Right ventricle myocardium superior (tissue), 1 donor: ENCODE data around the gene MAG. TPM values are rescaled to one million over a fixed set of nuclear protein-coding genes. Genes with fewer than 3 reads are reported as not detected.

Experiments
- ATAC-seq: fragments of 200-7000 bp; cut with Tn5 transposase; one replicate; pipeline ENCODE4 v1.9.1; 2020; ENCODE audit warnings: mild to moderate bottlenecking; ENCODE audit not compliant: poor library complexity
- DNase-seq: peaks from one replicate; pipeline ENCODE4 v3.0.0-alpha.2; 2020
- intact Hi-C: fragments of 100-400 bp; cut with DNase I; formaldehyde crosslinking; loops from one replicate; pipeline ENCODE4 v1.11.2; 2022
- total RNA-seq: library from RNA; stranded (reverse); fragmentation: NEBNext Ultra II Directional; extraction: Animal tissue kit (Norgen Biotek cat#: 25700); gene quantifications from one replicate; pipeline ENCODE4 v1.2.1, GENCODE V29; 2021
- donor health status: DM: no; HTN: yes; CAD: no; lungs with severe emphysema.

MAG gene
- total RNA-seq, 1 donor from 2014 or later = not detected

- ATAC-seq (no peak), DNase-seq (peak; percentile 42)
- intact Hi-C loops = no loop called here
Observed at GRCh38 chr19:35309481-35310279, 17.7 kb downstream of the MAG start.

GRCh38 chr19:35310331-35310730, 18.4 kb downstream of the MAG start:
- peak; percentile 13 for DNase-seq
- intact Hi-C loops = no loop called here

GRCh38 chr19:35310811-35311465, 19.0 kb downstream of the MAG start:
- ATAC-seq (no peak), DNase-seq (peak; percentile 6)
- intact Hi-C loops = no loop called here

More at GRCh38 chr19:35310331-35310730, 18.4 kb downstream of the MAG start:
- no peak for ATAC-seq

GRCh38 chr19:35311901-35312665, 20.1 kb downstream of the MAG start:
- intact Hi-C loops = no loop called here
- ATAC-seq = no peak
- DNase-seq = peak; percentile 14

- DNase-seq (no peak), ATAC-seq (no peak)
- intact Hi-C loops = no loop called here
Observed at GRCh38 chr19:35313587-35313986, 21.6 kb downstream of the MAG start.

GRCh38 chr19:35314031-35314430, 22.1 kb downstream of the MAG start:
- ATAC-seq (no peak), DNase-seq (no peak)
- intact Hi-C loops = no loop called here

- ATAC-seq (no peak), DNase-seq (peak; percentile 22)
- intact Hi-C loops = no loop called here
Observed at GRCh38 chr19:35314858-35315470, 23.0 kb downstream of the MAG start.

- intact Hi-C loops = no loop called here
- ATAC-seq (no peak), DNase-seq (peak; percentile 10)
Observed at GRCh38 chr19:35315883-35316282, 23.9 kb downstream of the MAG start.

GRCh38 chr19:35316560-35316959, 24.6 kb downstream of the MAG start:
- peak; percentile 10 for DNase-seq
- no peak for ATAC-seq
- intact Hi-C loops = no loop called here

- DNase-seq (peak; percentile 28), ATAC-seq (no peak)
- intact Hi-C loops = no loop called here
Observed at GRCh38 chr19:35317464-35318043, 25.6 kb downstream of the MAG start.

- intact Hi-C loops = no loop called here
- peak; percentile 57 for DNase-seq
- ATAC-seq = peak; percentile 59
Observed at GRCh38 chr19:35318679-35319448, 26.9 kb downstream of the MAG start.

GRCh38 chr19:35320065-35320713, 28.2 kb downstream of the MAG start:
- ATAC-seq = peak; percentile 12
- peak; percentile 32 for DNase-seq
- intact Hi-C loops = no loop called here

- DNase-seq (no peak), ATAC-seq (no peak)
- intact Hi-C loops = no loop called here
Observed at GRCh38 chr19:35321291-35321690, 29.3 kb downstream of the MAG start.

- intact Hi-C loops = no loop called here
- DNase-seq = peak; percentile 3
- ATAC-seq = no peak
Observed at GRCh38 chr19:35322014-35322413, 30.1 kb downstream of the MAG start.

GRCh38 chr19:35327642-35328041, 35.7 kb downstream of the MAG start:
- ATAC-seq (no peak), DNase-seq (peak; percentile 5)
- intact Hi-C loops = no loop called here

GRCh38 chr19:35328851-35329285, 36.9 kb downstream of the MAG start, which contains the start of gene CD22:
TSS of gene CD22 (plus strand) at chr19:35329187. CDS start at chr19:35332041, 2,854 bp downstream.
- ATAC-seq = no peak

GRCh38 chr19:35329323-35329722, 37.4 kb downstream of the MAG start:
- intact Hi-C loops = no loop called here

More at GRCh38 chr19:35328851-35329285, 36.9 kb downstream of the MAG start, which contains the start of gene CD22:
- peak; percentile 6 for DNase-seq
- intact Hi-C loops = no loop called here

More at GRCh38 chr19:35329323-35329722, 37.4 kb downstream of the MAG start:
- DNase-seq (peak; percentile 7), ATAC-seq (no peak)
